Loucy (cell line): Measurements from ENCODE around the gene UFD1.

Source experiments
- EZH2phosphoT487 ChIP-seq: fragments of 200-600 bp; IDR thresholded peaks from 2 replicates; pipeline ENCODE4 v1.6.1; 2018; ENCODE audit warnings: antibody characterized with exemption, mild to moderate bottlenecking, moderate library complexity, borderline replicate concordance
- TF ChIP-seq, protein P1 (sequence below): fragments of 200-600 bp; sonication (generic); conservative IDR thresholded peaks from 2 replicates; pipeline ENCODE4 v1.5.1; 2014; ENCODE audit warnings: mild to moderate bottlenecking, antibody characterized with exemption, low read length

DNA sequence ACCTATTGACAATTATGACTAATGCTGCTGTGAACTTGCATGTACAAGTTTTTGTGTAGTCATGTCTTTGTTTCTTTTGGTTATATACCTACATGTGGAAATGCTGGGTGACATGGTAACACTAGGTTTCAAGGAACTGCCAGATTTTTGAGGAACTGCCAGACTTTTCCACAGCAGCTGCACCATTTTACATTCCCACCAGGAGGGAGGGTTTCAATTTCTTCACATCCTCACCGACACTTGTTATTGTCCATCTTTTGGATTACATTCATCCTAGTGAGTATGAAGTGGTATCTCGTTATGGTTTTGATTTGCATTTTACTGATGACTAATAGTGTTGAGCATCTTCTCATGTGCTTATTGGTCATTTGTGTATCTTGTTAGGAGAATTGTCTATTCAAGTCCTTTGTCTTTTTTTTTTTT, 31.9 kb upstream of the UFD1 start:
- TF ChIP-seq, protein P1, sequence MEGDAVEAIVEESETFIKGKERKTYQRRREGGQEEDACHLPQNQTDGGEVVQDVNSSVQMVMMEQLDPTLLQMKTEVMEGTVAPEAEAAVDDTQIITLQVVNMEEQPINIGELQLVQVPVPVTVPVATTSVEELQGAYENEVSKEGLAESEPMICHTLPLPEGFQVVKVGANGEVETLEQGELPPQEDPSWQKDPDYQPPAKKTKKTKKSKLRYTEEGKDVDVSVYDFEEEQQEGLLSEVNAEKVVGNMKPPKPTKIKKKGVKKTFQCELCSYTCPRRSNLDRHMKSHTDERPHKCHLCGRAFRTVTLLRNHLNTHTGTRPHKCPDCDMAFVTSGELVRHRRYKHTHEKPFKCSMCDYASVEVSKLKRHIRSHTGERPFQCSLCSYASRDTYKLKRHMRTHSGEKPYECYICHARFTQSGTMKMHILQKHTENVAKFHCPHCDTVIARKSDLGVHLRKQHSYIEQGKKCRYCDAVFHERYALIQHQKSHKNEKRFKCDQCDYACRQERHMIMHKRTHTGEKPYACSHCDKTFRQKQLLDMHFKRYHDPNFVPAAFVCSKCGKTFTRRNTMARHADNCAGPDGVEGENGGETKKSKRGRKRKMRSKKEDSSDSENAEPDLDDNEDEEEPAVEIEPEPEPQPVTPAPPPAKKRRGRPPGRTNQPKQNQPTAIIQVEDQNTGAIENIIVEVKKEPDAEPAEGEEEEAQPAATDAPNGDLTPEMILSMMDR: no peak
- no peak for TF ChIP-seq EZH2phosphoT487
